ENCODE results near the gene FIG4.

GRCh38 chr6:109701774-109702173 is 10.7 kb downstream of the FIG4 start:
- TF ChIP-seq, protein P1, sequence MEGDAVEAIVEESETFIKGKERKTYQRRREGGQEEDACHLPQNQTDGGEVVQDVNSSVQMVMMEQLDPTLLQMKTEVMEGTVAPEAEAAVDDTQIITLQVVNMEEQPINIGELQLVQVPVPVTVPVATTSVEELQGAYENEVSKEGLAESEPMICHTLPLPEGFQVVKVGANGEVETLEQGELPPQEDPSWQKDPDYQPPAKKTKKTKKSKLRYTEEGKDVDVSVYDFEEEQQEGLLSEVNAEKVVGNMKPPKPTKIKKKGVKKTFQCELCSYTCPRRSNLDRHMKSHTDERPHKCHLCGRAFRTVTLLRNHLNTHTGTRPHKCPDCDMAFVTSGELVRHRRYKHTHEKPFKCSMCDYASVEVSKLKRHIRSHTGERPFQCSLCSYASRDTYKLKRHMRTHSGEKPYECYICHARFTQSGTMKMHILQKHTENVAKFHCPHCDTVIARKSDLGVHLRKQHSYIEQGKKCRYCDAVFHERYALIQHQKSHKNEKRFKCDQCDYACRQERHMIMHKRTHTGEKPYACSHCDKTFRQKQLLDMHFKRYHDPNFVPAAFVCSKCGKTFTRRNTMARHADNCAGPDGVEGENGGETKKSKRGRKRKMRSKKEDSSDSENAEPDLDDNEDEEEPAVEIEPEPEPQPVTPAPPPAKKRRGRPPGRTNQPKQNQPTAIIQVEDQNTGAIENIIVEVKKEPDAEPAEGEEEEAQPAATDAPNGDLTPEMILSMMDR (IDR thresholded peaks at IDR 0.05) = no peak
- TF ChIP-seq POLR2AphosphoS5 (IDR thresholded peaks at IDR 0.05) = no peak
- TF ChIP-seq POLR2A (IDR thresholded peaks at IDR 0.05) = no peak
- no peak for TF ChIP-seq EP300 (IDR thresholded peaks at IDR 0.05)
